ENCODE data around the gene MAN2A1.

The MAN2A1 gene

DNA sequence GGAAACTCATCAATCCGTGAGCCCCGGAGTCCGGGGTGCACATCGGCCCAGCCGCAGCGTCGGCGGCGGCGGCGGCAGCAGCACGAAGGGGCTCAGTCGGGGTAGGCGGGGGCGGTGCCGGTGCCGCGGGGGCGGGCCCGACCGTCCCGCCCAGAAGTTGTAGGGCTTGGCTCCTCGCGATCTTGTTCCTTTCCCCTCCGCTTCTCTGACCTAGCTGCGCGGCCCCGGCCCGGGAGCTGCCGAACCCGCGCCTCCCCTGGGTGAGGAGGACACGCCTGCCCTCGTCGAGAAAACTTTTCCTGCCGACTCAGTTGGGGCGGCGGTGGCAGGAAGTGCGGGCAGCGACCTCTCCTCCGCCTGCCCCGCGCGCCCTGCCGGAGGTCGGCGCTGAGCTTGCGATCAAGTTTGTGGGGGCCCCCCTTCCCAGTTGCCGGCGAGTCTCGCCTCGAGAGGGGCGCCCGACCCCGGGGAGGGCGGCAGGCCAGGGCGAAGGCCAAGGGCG lies at the start of gene MAN2A1:
TSS of gene MAN2A1 (plus strand) at position 188 of the 502 bp plus-strand sequence. CDS start 491 bp downstream, outside the sequence.
- peak; percentile 71 for DNase-seq

- no peak for DNase-seq
Measured at GRCh38 chr5:109640976-109641375, 48.8 kb upstream of the MAN2A1 start.

- no peak for DNase-seq
Measured at GRCh38 chr5:109643791-109644350, 45.9 kb upstream of the MAN2A1 start.

DNA sequence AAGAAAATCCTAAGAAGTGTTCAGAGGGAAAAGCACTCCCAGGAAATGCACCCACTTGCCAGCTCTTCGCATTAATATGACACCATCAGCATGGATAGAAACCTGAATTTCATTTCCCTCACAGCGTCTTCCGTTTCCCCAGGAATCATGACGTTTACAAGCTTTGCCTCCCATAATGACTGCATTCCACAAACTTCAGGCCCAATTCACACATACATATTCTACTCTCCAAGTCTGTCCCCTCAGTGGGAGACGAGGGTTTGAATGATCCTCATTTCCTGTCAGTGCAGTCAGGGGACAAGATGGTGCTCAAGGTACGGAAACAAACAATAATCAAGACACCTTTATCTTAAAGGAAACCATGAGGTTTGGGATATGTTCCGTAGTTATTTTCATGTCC lies 44.9 kb upstream of the MAN2A1 start:
- DNase-seq: no peak

DNA sequence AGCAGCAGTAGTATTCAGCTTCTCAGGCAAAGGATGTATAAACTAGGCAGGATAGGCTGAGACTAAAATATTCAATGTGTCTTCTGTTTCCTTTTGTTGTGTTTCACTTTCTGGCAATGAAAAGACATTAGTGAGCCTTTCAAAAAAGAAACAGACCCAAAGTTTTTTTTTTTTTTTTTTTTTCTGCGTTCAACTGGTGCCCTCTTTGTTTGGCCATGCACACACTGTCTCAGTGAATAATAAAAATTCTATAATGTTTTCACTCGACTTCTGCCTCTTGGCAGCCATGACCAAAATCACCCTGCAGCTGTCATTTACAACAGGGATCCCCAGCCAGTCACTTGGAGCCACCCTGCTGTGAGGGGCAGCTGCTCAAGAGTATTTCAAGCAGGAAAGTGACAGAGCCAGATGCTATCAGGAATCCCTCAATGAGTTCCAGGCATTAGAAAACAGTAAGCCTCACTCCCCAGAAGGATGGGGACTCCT lies 44.0 kb upstream of the MAN2A1 start:
- no peak for DNase-seq

DNA sequence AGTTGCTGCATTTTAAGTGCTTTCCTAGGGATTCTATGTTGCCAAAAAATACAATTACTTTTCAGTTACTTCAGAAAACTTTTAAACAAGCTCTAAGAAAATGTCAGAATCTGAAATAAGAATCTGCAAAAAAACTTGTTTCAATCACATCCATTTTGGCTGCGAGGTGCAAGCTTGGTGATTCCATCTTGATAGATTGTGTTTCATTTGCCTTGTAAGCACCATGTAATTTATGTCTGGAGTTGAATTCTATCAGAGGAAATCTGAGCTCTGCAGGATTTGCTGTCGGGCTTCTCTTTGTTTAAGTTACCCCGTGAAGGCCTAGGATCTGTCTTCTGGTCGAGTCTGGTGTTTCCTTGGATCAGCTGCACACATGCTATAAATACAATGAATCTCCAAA lies 40.4 kb upstream of the MAN2A1 start:
- DNase-seq: no peak

GRCh38 chr5:109650493-109650892 lies 39.2 kb upstream of the MAN2A1 start:
- no peak for DNase-seq

DNA sequence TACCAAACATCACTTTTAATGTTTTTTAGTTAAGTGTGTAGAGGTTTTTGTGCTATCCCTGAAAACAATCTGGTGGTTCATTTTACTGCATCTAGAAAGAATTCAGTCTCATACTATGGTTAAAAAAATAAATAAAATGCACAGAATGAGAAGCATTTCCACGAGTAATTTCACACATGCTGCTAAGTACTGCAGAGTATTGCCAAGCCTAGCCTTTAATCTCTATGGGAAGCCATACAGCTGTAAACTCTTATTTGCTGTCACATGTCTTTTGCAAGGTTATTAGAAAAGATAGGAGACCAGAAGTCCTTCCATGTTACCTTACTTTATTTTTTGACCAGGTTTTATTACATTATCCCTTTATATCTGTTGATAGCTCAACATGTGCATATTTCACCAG lies 37.6 kb upstream of the MAN2A1 start:
- peak; percentile 16 for DNase-seq

DNA sequence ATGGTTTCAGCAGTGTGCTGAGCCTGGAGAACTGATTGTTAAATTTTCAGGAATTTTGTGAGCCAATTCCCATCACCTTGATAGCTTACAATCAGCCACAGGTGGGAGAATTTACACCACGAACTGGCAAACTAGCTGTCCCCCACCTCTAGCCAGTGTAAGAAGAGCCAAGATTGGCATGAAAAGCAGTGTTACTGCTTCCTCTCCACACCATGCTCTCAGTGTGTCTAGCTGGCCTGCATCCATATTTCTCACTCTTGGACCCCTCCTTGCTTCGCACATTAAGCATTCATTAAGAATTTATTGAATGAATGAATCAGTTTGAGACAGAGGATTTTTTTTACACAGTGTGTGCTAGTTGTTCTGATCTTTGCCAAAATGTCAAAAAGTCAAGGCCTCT lies 36.7 kb upstream of the MAN2A1 start:
- DNase-seq: no peak

GRCh38 chr5:109653561-109654239 lies 36.0 kb upstream of the MAN2A1 start:
- no peak for DNase-seq

DNA sequence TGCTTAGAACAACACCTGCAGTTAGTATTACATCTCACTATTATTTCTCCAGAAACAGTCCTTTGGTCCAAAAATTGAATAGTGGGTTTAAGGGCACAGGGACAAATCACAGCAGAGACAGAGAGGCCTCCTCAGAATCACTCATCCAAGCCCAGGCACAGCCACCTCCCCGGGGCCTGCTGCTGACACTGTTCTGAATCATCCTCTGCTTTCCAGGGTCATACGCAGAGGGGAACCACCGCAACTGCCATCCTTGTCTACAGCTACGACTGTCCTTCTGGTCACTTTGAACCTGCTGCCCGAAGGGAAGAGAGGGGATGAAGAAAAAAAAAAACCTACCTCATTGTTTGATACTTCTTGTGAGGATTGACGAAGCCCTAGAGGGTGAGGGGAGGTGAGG lies 35.3 kb upstream of the MAN2A1 start:
- DNase-seq: peak; percentile 4

DNA sequence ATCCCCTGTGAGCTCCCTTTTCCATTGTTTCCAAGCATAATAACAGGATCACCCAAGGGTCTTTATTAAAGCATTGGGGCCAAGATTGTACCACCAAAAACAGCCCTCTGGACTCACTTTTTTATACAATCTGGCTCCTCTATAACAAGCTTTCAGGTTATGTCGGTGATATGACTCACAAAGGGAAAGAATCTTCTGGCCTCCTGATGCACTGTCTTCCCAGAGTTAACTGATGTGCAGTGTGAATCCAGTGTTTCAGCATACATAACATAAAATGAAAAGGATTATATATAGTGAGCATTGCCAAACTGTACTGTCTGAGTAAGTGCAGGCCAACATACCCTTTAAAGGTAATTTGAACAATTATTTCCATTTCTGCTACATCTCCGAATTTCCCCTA lies 33.9 kb upstream of the MAN2A1 start:
- DNase-seq: peak; percentile 31

DNA sequence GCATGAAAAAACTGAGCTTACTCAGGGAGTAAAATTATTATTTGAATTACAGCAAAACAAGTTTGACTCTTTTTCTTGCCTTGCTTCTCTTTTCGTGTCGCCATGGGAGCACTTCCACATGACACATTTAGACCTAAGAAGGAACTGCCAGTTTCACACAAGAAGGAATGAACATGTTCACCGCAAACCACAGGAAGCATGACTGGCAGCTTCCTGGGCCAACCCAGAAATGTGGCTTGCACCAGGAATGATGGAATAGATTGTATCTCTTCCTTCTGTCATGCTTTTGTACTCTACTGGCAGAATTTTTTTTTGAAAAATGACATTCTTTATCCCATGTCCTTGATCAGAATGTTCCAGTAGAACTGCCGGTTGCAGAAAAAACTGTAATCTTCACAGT lies 32.9 kb upstream of the MAN2A1 start:
- DNase-seq: peak; percentile 90

- no peak for DNase-seq
Measured at GRCh38 chr5:109659901-109660300, 29.8 kb upstream of the MAN2A1 start.

DNA sequence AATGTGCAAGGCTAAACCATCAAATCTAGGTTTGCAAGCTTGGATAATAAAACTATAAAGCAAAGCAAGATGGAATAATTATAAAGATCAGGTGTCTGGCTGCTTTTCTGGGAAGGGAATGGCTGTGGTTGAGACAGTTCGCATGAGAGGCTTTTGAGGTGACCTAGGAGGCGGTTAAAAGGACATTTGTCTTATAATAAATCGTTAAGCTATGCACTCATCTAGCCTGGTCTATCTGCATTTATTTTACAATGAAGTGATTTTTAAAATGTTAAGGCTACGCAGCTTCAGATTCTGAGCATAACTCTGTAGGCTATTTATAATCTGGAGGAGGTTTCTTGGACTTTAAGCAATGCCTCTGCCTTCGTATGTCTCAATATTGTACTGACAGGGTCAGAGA lies 29.4 kb upstream of the MAN2A1 start:
- no peak for DNase-seq

GRCh38 chr5:109668237-109668636 lies 21.5 kb upstream of the MAN2A1 start:
- DNase-seq: no peak

DNA sequence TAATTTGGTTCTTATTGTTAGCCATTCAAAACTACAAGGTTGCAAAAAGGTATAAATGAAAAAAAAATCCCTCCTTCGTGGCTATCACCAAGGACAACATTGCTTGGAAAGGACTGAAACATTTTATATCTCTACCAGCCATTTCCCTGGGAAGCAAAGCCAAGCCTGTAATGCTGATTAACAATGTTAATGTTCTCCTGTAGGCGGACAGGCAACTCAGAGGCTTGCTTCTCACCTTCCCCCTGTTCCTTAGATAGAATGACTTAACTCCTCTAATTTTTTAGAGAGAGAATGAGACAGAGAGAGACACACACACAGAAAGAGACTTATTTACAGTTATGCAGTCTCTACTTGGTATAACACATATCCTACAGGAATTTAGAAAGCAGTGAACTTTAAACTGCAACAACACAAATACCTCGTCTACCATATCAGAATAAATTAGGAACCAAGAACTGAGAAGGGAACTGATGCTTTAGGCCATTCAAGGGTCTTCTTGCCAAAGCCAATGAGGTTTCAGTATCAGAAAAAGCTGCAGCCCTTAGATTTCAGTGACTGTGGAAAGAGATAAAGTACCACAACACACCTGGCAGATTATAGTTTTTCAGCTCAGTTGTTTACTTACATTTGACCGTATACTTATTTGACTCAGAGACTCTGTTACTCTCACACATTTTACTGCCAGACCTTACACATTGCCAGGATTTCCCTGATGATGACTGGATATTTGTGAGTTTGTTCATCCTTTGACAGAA lies 20.9 kb upstream of the MAN2A1 start:
- no peak for DNase-seq

DNA sequence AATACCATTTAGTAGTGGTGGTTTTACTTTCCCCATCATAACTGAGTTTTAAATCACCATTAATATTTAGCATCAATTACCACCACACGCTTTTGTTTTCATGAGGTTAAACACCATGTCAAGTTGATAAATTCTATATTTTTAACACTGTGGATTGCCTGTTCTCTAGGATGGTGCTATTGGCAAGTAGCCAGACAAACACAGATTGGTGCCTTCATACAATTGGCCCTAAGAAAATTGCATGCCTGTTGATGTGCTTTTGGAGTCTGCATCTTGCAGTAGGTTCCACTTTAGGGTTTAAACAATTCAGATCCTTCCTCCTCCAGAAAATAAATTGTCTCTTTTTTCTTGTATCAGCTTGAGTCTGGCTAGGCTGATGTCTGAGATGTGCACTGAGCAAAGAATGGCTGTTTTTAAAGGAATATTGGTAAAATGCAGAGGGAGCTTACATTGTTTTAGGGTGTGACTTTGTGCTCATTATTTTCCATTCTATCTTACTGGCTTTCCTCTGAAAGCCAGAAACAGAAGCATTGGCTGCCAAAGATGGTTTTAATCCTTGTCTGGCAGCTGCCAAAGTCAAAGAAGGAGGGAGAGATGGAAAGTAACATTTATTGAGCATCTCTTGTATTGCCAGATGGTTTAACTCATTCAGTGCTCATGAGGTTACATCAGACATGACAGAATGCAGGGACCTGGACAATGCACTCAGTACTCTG lies 19.6 kb upstream of the MAN2A1 start:
- DNase-seq: no peak

GRCh38 chr5:109671136-109671535 lies 18.6 kb upstream of the MAN2A1 start:
- no peak for DNase-seq

- DNase-seq: no peak
Measured at GRCh38 chr5:109674596-109674995, 15.1 kb upstream of the MAN2A1 start.

DNA sequence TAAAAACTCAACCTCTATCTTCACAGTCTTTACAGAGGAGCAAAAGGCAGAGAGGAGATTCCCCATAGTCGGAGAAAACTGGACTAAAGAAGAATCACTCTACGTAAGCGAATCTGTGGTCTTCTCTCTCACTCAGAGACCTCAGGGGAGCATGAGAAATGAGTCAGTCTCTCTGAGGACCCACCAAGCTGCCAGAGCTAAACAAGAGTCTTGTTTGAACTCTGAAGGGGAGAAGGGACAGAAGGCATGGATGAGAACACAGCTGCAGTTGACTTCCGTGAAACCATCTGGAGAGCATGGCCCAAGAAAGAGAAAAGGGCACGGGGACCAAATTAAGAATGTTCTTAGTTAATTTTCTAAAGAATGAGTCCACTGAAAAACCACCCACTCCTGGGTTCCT lies 12.8 kb upstream of the MAN2A1 start:
- peak; percentile 12 for DNase-seq

DNA sequence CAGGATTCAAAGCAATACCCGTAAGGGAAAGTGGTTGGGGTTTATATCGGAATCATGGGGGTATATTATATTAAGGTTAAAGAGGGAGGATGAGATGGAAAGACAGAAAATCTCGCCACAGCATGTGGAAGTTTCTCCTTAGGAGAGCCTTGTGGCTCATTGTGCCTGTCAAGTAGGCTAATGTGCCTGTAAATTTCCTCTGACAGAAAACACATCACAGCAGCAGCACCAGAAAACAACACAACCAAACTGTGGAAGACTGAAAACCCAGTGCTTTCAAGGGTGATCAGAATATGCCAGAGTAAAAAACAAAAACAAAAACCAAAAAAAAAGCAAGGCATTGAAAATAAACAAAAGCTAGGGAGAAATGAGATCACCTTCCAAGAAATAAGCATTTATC lies 11.3 kb upstream of the MAN2A1 start:
- DNase-seq: no peak

DNA sequence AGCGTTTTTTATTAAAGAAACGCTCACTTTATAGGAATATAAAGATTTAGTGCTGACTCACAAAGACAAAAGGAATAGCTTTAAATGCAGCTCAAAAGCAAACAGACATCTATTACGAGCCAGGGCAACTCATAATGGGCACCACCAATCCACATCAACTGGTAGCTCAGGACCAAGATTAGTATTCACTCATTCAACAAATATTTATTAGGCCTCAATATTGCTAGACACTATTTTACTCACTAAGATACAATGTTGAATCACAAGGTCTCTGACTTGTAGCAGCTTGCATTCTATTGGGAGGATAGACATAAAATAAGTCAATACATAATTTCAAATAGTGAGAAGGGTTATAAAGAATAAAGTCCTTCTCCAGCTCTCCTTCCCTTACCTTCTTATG lies 8.0 kb upstream of the MAN2A1 start:
- DNase-seq: no peak

Measured in fibroblast of upper back skin (primary cell).